Upper lobe of left lung (tissue), 4 donors: ENCODE results near the gene METTL4.

Experiments used
- CTCF ChIP-seq, 6 experiments: fragments of 450-650 bp in 4 of 6; fragments of 200-600 bp in 2 of 6; sonication (generic) in 2 of 6; IDR thresholded peaks; one replicate each; pipeline ENCODE4 v1.5.1; 2016 to 2019; ENCODE audit warnings: antibody characterized with exemption in 6 of 6
- POLR2A ChIP-seq, 4 donors: fragments of 450-650 bp; IDR thresholded peaks; one replicate each; pipeline ENCODE4 v1.5.1; 2016 to 2017; ENCODE audit warnings: antibody characterized with exemption in 4 of 4, mild to moderate bottlenecking in 2 of 4
- POLR2AphosphoS5 ChIP-seq, 2 donors: sonication (generic); formaldehyde crosslinking; IDR thresholded peaks; one replicate each; pipeline ENCODE4 v1.5.1; 2017; ENCODE audit warnings: antibody characterized with exemption in 2 of 2

- TF ChIP-seq CTCF (IDR thresholded peaks at IDR 0.05) (no peak), POLR2AphosphoS5 (IDR thresholded peaks at IDR 0.05) (no peak), POLR2A (IDR thresholded peaks at IDR 0.05) (no peak)
Measured at GRCh38 chr18:2618009-2618408, 46.7 kb upstream of the METTL4 start.
